Measurements from ENCODE around the gene ROR2.

DNA sequence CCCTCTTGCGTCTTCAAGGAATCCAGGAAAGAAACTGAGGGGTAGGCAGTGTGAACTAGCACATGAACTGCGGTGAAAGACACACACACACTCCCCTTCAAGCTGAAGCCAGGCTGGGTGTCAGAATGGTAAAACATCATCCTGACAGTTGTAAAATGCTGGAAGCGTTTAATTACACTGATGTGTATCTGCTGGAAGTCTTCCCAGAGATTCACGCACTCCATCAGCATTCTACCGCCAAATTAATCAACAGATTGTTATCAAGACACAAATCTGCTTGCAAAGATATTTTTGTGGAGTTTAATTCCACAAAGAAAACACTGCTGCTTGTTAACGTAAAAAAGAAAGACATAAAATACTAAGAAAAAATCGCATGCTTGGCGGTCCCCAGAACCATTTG is 285.4 kb downstream of the ROR2 start:
- TF ChIP-seq POLR2AphosphoS5 (IDR thresholded peaks at IDR 0.05; ENCODE audit: low read depth, low read length), result no peak
- TF ChIP-seq TAF1 (IDR thresholded peaks at IDR 0.05; ENCODE audit: borderline replicate concordance, insufficient read depth, low read length), result no peak
- no peak for TF ChIP-seq SIN3A (IDR thresholded peaks at IDR 0.05; ENCODE audit: borderline replicate concordance, insufficient read depth, low read length)
- TF ChIP-seq, protein P1, sequence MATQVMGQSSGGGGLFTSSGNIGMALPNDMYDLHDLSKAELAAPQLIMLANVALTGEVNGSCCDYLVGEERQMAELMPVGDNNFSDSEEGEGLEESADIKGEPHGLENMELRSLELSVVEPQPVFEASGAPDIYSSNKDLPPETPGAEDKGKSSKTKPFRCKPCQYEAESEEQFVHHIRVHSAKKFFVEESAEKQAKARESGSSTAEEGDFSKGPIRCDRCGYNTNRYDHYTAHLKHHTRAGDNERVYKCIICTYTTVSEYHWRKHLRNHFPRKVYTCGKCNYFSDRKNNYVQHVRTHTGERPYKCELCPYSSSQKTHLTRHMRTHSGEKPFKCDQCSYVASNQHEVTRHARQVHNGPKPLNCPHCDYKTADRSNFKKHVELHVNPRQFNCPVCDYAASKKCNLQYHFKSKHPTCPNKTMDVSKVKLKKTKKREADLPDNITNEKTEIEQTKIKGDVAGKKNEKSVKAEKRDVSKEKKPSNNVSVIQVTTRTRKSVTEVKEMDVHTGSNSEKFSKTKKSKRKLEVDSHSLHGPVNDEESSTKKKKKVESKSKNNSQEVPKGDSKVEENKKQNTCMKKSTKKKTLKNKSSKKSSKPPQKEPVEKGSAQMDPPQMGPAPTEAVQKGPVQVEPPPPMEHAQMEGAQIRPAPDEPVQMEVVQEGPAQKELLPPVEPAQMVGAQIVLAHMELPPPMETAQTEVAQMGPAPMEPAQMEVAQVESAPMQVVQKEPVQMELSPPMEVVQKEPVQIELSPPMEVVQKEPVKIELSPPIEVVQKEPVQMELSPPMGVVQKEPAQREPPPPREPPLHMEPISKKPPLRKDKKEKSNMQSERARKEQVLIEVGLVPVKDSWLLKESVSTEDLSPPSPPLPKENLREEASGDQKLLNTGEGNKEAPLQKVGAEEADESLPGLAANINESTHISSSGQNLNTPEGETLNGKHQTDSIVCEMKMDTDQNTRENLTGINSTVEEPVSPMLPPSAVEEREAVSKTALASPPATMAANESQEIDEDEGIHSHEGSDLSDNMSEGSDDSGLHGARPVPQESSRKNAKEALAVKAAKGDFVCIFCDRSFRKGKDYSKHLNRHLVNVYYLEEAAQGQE (IDR thresholded peaks at IDR 0.05; ENCODE audit: insufficient read depth in 1 of 2, low read depth in 2 of 2, low read length in 2 of 2), result no peak
